ENCODE results near the gene SMYD2. TPM values are rescaled to one million over a fixed set of nuclear protein-coding genes. Genes with fewer than 3 reads are reported as not detected.

SMYD2 gene
- 45.4 TPM for total RNA-seq

GRCh38 chr1:214281021-214281719, at the start of gene SMYD2:
SMYD2 (plus strand) TSS chr1:214281159; CDS start chr1:214281255, 96 bp downstream.

Data from camera-type eye (tissue), 1 donor.